Parathyroid adenoma (tissue), 2 donors: ENCODE results near the gene PRICKLE1.

Experiments
- H2AFZ ChIP-seq: fragments of 300-600 bp; sonication (generic); one replicate; pipeline ENCODE4 v1.7.0; 2017; ENCODE audit warnings: antibody characterized with exemption, mild to moderate bottlenecking
- H3K27ac ChIP-seq: fragments of 300-600 bp; sonication (generic); one replicate; pipeline ENCODE4 v1.7.0; 2017
- H3K27me3 ChIP-seq: fragments of 300-600 bp; sonication (generic); one replicate; pipeline ENCODE4 v1.7.0; 2017; ENCODE audit warnings: low read length; ENCODE audit not compliant: control insufficient read depth, insufficient read depth
- H3K36me3 ChIP-seq: fragments of 300-600 bp; sonication (generic); one replicate; pipeline ENCODE4 v1.7.0; 2017; ENCODE audit warnings: low read length; ENCODE audit not compliant: control insufficient read depth, insufficient read depth
- H3K4me1 ChIP-seq: fragments of 300-600 bp; sonication (generic); one replicate; pipeline ENCODE4 v1.7.0; 2017; ENCODE audit warnings: control low read depth
- H3K4me2 ChIP-seq: fragments of 300-600 bp; sonication (generic); one replicate; pipeline ENCODE4 v1.7.0; 2017; ENCODE audit warnings: low read length
- H3K4me3 ChIP-seq: fragments of 300-600 bp; sonication (generic); one replicate; pipeline ENCODE4 v1.7.0; 2017; ENCODE audit warnings: low read depth, low read length
- H3K79me2 ChIP-seq: fragments of 300-600 bp; sonication (generic); one replicate; pipeline ENCODE4 v1.7.0; 2017; ENCODE audit warnings: control low read depth
- H3K9ac ChIP-seq: fragments of 300-600 bp; sonication (generic); one replicate; pipeline ENCODE4 v1.7.0; 2017; ENCODE audit warnings: mild to moderate bottlenecking
- H3K9me3 ChIP-seq: fragments of 300-600 bp; sonication (generic); one replicate; pipeline ENCODE4 v1.7.0; 2017; ENCODE audit warnings: low read length; ENCODE audit not compliant: control insufficient read depth
- CTCF ChIP-seq: fragments of 300-600 bp; sonication (generic); IDR thresholded peaks from one replicate; pipeline ENCODE4 v1.7.0; 2017; ENCODE audit warnings: antibody characterized with exemption, mild to moderate bottlenecking
- donor health status: primary hyperparathyroidism.

The PRICKLE1 gene

GRCh38 chr12:42538203-42538602 lies 51.3 kb downstream of the PRICKLE1 start:
- Histone ChIP-seq H3K27ac (no peak overlapping the region), H3K27me3 (no peaks in the 10 kb centered on the region), H3K4me1 (no peaks in the 10 kb centered on the region), H3K79me2 (no peaks in the 10 kb centered on the region), H3K36me3 (no peaks in the 10 kb centered on the region), H2AFZ (no peak overlapping the region), H3K9ac (no peak overlapping the region), H3K9me3 (no peaks in the 10 kb centered on the region), H3K4me2 (no peak overlapping the region), H3K4me3 (no peak overlapping the region)
- TF ChIP-seq CTCF, result no peak

GRCh38 chr12:42534184-42534838 lies 55.2 kb downstream of the PRICKLE1 start:
- no peaks in the 10 kb centered on the region for H3K36me3 ChIP-seq
- TF ChIP-seq CTCF, result no peak
- H3K79me2 ChIP-seq, result no peaks in the 10 kb centered on the region
- H3K9ac ChIP-seq, result no peak overlapping the region
- no peak overlapping the region for H2AFZ ChIP-seq
- H3K9me3 ChIP-seq, result no peaks in the 10 kb centered on the region
- no peak overlapping the region for H3K4me2 ChIP-seq
- no peak overlapping the region for H3K27ac ChIP-seq
- H3K27me3 ChIP-seq, result no peaks in the 10 kb centered on the region
- H3K4me1 ChIP-seq, result no peaks in the 10 kb centered on the region
- H3K4me3 ChIP-seq, result no peak overlapping the region

- no peaks in the 10 kb centered on the region for H3K79me2 ChIP-seq
- H3K9ac ChIP-seq, result no peak overlapping the region
- H3K27ac ChIP-seq, result no peak overlapping the region
- H3K36me3 ChIP-seq, result no peaks in the 10 kb centered on the region
- no peak overlapping the region for H3K4me3 ChIP-seq
- H3K4me2 ChIP-seq, result no peak overlapping the region
- no peak for TF ChIP-seq CTCF
- H3K9me3 ChIP-seq, result no peaks in the 10 kb centered on the region
- no peaks in the 10 kb centered on the region for H3K4me1 ChIP-seq
- no peaks in the 10 kb centered on the region for H3K27me3 ChIP-seq
- no peak overlapping the region for H2AFZ ChIP-seq
Measured at GRCh38 chr12:42530284-42530683, 59.3 kb downstream of the PRICKLE1 start.

GRCh38 chr12:42525444-42525843 lies 64.1 kb downstream of the PRICKLE1 start:
- no peak overlapping the region for H3K9ac ChIP-seq
- H3K27ac ChIP-seq, result no peak overlapping the region
- no peaks in the 10 kb centered on the region for H3K27me3 ChIP-seq
- TF ChIP-seq CTCF, result no peak
- H3K4me3 ChIP-seq, result no peak overlapping the region
- no peaks in the 10 kb centered on the region for H3K9me3 ChIP-seq
- no peaks in the 10 kb centered on the region for H3K36me3 ChIP-seq
- no peak overlapping the region for H2AFZ ChIP-seq
- no peaks in the 10 kb centered on the region for H3K79me2 ChIP-seq
- no peaks in the 10 kb centered on the region for H3K4me1 ChIP-seq
- no peak overlapping the region for H3K4me2 ChIP-seq

GRCh38 chr12:42524716-42525115 lies 64.8 kb downstream of the PRICKLE1 start:
- Histone ChIP-seq H3K4me3 (no peak overlapping the region), H3K79me2 (no peaks in the 10 kb centered on the region), H2AFZ (no peak overlapping the region), H3K4me1 (no peaks in the 10 kb centered on the region), H3K27me3 (no peaks in the 10 kb centered on the region), H3K4me2 (no peak overlapping the region), H3K27ac (no peak overlapping the region), H3K9me3 (no peaks in the 10 kb centered on the region), H3K9ac (no peak overlapping the region), H3K36me3 (no peaks in the 10 kb centered on the region)
- no peak for TF ChIP-seq CTCF
